Gastroesophageal sphincter (tissue), 3 donors: ENCODE results near the gene PRR13.

ENCODE experiments used
- CTCF ChIP-seq, 4 experiments: fragments of 200-600 bp in 2 of 4; fragments of 450-650 bp in 2 of 4; sonication (generic) in 1 of 4; IDR thresholded peaks; one replicate each; pipeline ENCODE4 v1.5.1; 2017 to 2019; ENCODE audit warnings: antibody characterized with exemption in 4 of 4, mild to moderate bottlenecking in 2 of 4, moderate library complexity in 2 of 4
- POLR2A ChIP-seq, 2 donors: fragments of 450-650 bp; IDR thresholded peaks; one replicate each; pipeline ENCODE4 v1.6.1; 2017; ENCODE audit warnings: antibody characterized with exemption in 2 of 2, mild to moderate bottlenecking in 2 of 2, moderate library complexity in 1 of 2

DNA sequence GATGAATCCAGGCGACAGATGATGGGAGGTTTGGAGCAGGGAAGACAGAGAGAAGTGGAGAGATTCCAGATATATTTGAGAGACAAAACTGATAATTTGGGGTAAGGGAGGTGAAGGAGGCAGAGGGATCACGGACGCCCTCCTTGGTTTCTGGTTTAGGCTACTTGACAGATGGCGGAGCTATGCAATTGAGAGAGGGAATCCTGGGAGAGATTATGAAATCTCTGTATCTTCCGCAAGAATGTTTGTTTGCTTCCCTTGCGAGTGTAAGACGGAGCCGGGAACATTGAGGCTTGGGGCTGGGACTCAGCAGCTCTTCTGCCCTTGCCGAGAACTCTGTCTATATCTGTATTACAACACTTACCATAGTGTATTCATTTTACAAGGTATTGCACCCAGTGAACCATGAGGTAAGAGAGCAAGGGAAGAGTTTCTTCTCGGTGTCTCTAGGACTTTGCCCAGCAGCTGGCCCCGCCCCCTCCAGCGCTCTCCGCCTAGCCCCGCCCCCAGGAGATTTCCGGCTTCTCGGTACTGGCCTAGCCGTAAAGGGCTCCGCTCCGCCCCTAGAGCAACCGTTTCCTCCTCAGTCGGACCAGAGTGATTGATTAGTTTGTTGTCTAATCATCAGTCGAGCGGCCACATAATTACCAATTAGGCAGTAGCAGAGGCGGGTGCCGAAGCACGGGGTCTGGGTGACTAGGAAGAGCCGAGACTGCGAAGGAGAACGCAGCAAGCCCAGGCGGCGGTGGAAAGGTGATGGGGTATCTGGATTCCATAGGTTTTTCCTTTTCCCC is at the start of gene PRR13:
- no peak for TF ChIP-seq CTCF (IDR thresholded peaks at IDR 0.05)
- peak; percentile 86 to 93 for TF ChIP-seq POLR2A (IDR thresholded peaks at IDR 0.05)
